H1 (cell line): Measurements from ENCODE around the gene RNPEPL1. TPM values are rescaled to one million over a fixed set of nuclear protein-coding genes. Genes with fewer than 3 reads are reported as not detected.
A peak's percentile ranks its signal among the peaks of the same experiment; 100 is the strongest.

Experiments
- CTCF ChIA-PET: fragments of 300-600 bp; sonication (Branson Sonifier 250); formaldehyde crosslinking; loops from one replicate; lab custom pipeline; 2021; ENCODE audit not compliant: partially characterized antibody; lab: Charles Lee
- POLR2A ChIA-PET: fragments of 300-600 bp; sonication (Branson Sonifier 250); formaldehyde crosslinking; loops from one replicate; lab custom pipeline; 2021; ENCODE audit warnings: inconsistent platforms; ENCODE audit not compliant: partially characterized antibody; lab: Charles Lee
- DNase-seq, 2 experiments: peaks; one replicate each; pipeline versions ENCODE4 v3.0.0 to v3.0.0-alpha.2; 2010 to 2022; ENCODE audit warnings: low spot score in 2 of 2, low read depth in 1 of 2, mixed read lengths in 1 of 2
- FAIRE-seq: peaks from 2 replicates; lab custom pipeline; 2011; peaks lifted over from hg19 to GRCh38; lab: Jason Lieb, UNC
- H2AFZ ChIP-seq: 2 replicates; pipeline ENCODE4 v1.8.1; 2012; ENCODE audit warnings: low read length, inconsistent platforms
- H2AK5ac ChIP-seq: 2 replicates; pipeline ENCODE4 v1.6.1; 2013; ENCODE audit warnings: low read depth, low read length
- H2BK120ac ChIP-seq: replicated peaks from 2 replicates; pipeline ENCODE3; 2013; ENCODE audit warnings: low read depth, low read length, inconsistent platforms
- H2BK12ac ChIP-seq: 2 replicates; pipeline ENCODE4 v1.6.1; 2013; ENCODE audit warnings: low read depth, low read length
- H2BK15ac ChIP-seq: 2 replicates; pipeline ENCODE4 v1.6.1; 2013; ENCODE audit warnings: low read length
- H2BK20ac ChIP-seq: 2 replicates; pipeline ENCODE4 v1.6.1; 2013; ENCODE audit warnings: low read length
- H2BK5ac ChIP-seq: 2 replicates; pipeline ENCODE4 v1.6.1; 2013; ENCODE audit warnings: low read depth, low read length
- H3K14ac ChIP-seq: 2 replicates; pipeline ENCODE4 v1.6.1; 2013; ENCODE audit warnings: inconsistent platforms; ENCODE audit not compliant: insufficient read length
- H3K18ac ChIP-seq: 2 replicates; pipeline ENCODE4 v1.6.1; 2013; ENCODE audit warnings: low read length; ENCODE audit errors: extremely low read depth
- H3K23ac ChIP-seq: 2 replicates; pipeline ENCODE4 v1.6.1; 2013; ENCODE audit warnings: inconsistent platforms; ENCODE audit not compliant: insufficient read length
- H3K23me2 ChIP-seq: 2 replicates; pipeline ENCODE4 v1.6.1; 2013; ENCODE audit warnings: low read depth, low read length
- H3K27ac ChIP-seq: 2 replicates; pipeline ENCODE4 v1.6.1; 2011; ENCODE audit warnings: low read depth, low read length, inconsistent platforms
- H3K27me3 ChIP-seq, 4 experiments: replicated peaks in 1 of 4; 1 replicate in 1 of 4; 2 replicates in 3 of 4; pipeline versions ENCODE4 v1.6.1 to v1.8.1; 2011 to 2013; ENCODE audit warnings: low read length in 3 of 4, mild to moderate bottlenecking in 3 of 4, inconsistent platforms in 2 of 4, mixed read lengths in 2 of 4, moderate library complexity in 1 of 4; ENCODE audit not compliant: control insufficient read depth in 3 of 4, insufficient read depth in 3 of 4; ENCODE audit errors: extremely low read depth in 1 of 4
- H3K36me3 ChIP-seq, 4 experiments: 2 replicates each; pipeline versions ENCODE4 v1.6.1 to v1.8.1; 2011 to 2013; ENCODE audit warnings: mild to moderate bottlenecking in 4 of 4, low read length in 3 of 4, moderate library complexity in 2 of 4, control low read depth in 1 of 4, inconsistent platforms in 1 of 4; ENCODE audit not compliant: insufficient read depth in 4 of 4, control insufficient read depth in 2 of 4
- H3K4ac ChIP-seq: replicated peaks from 2 replicates; pipeline ENCODE3; 2013; ENCODE audit warnings: low read length, low read depth, mixed read lengths, inconsistent platforms; ENCODE audit not compliant: insufficient read length
- H3K4me1 ChIP-seq, 4 experiments: replicated peaks in 1 of 4; 1 replicate in 1 of 4; 2 replicates in 3 of 4; pipeline versions ENCODE4 v1.6.1 to v1.8.1; 2011 to 2013; ENCODE audit warnings: low read length in 3 of 4, inconsistent platforms in 2 of 4, mixed read lengths in 1 of 4; ENCODE audit not compliant: insufficient read depth in 4 of 4, control insufficient read depth in 3 of 4
- H3K4me2 ChIP-seq, 2 experiments: 2 replicates each; pipeline versions ENCODE4 v1.6.1 to v1.8.1; 2011 to 2013; ENCODE audit warnings: low read depth in 2 of 2, low read length in 2 of 2, control low read depth in 1 of 2, inconsistent platforms in 1 of 2, mild to moderate bottlenecking in 1 of 2; ENCODE audit not compliant: insufficient read depth in 1 of 2
- H3K4me3 ChIP-seq, 4 experiments: fragments of 200-600, 300-600 bp in 1 of 4; sonication (generic), shearing (Covaris generic), sonication (Bioruptor Twin) in 1 of 4; 2 replicates each; pipeline versions ENCODE4 v1.5.1 to v1.8.1; 2011 to 2016; ENCODE audit warnings: low read length in 4 of 4, low read depth in 3 of 4, control low read depth in 2 of 4, inconsistent platforms in 2 of 4, mild to moderate bottlenecking in 2 of 4, mixed read lengths in 1 of 4, moderate library complexity in 1 of 4; ENCODE audit not compliant: insufficient read depth in 2 of 4; ENCODE audit errors: extremely low read depth in 1 of 4
- H3K56ac ChIP-seq: replicated peaks from 2 replicates; pipeline ENCODE3; 2013; ENCODE audit warnings: low read depth, mild to moderate bottlenecking, mixed read lengths, low read length, inconsistent platforms; ENCODE audit not compliant: insufficient read length
- H3K79me1 ChIP-seq: 2 replicates; pipeline ENCODE4 v1.6.1; 2013; ENCODE audit warnings: low read depth, low read length, control low read depth
- H3K79me2 ChIP-seq, 2 experiments: 2 replicates each; pipeline versions ENCODE4 v1.6.1 to v1.8.1; 2012 to 2013; ENCODE audit warnings: low read length in 2 of 2, mild to moderate bottlenecking in 2 of 2, inconsistent platforms in 1 of 2; ENCODE audit not compliant: insufficient read depth in 2 of 2, control insufficient read depth in 1 of 2
- H3K9ac ChIP-seq, 4 experiments: replicated peaks in 1 of 4; 1 replicate in 1 of 4; 2 replicates in 3 of 4; pipeline versions ENCODE4 v1.6.1 to v1.8.1; 2011 to 2013; ENCODE audit warnings: low read depth in 3 of 4, low read length in 3 of 4, control low read depth in 2 of 4, mild to moderate bottlenecking in 2 of 4, moderate library complexity in 2 of 4, inconsistent platforms in 1 of 4; ENCODE audit errors: extremely low read depth in 1 of 4
- H3K9me3 ChIP-seq, 2 experiments: 2 replicates each; pipeline versions ENCODE4 v1.6.1 to v1.8.1; 2012 to 2013; ENCODE audit warnings: mild to moderate bottlenecking in 2 of 2, moderate library complexity in 2 of 2, control low read depth in 1 of 2, inconsistent platforms in 1 of 2, low read depth in 1 of 2, low read length in 1 of 2, mixed read lengths in 1 of 2; ENCODE audit not compliant: insufficient read depth in 2 of 2
- H4K20me1 ChIP-seq, 2 experiments: replicated peaks in 1 of 2; 2 replicates each; pipeline versions ENCODE3 to v1.8.1; 2011 to 2013; ENCODE audit warnings: inconsistent platforms in 2 of 2, low read length in 2 of 2, mild to moderate bottlenecking in 1 of 2; ENCODE audit not compliant: insufficient read depth in 2 of 2, control insufficient read depth in 1 of 2
- H4K5ac ChIP-seq: 2 replicates; pipeline ENCODE4 v1.6.1; 2013; ENCODE audit warnings: low read length, low read depth, mixed read lengths, inconsistent platforms; ENCODE audit not compliant: insufficient read length
- H4K8ac ChIP-seq: 2 replicates; pipeline ENCODE4 v1.8.0; 2013; ENCODE audit warnings: mild to moderate bottlenecking, moderate library complexity, low read length, inconsistent platforms; ENCODE audit not compliant: insufficient read depth; ENCODE audit errors: extremely low read depth
- H4K91ac ChIP-seq: replicated peaks from 2 replicates; pipeline ENCODE3; 2013; ENCODE audit warnings: low read length, mixed read lengths, inconsistent platforms; ENCODE audit not compliant: insufficient read length
- BRCA1 ChIP-seq: IDR thresholded peaks from 2 replicates; pipeline ENCODE4 v1.6.1; 2012; ENCODE audit warnings: low read depth, low read length, improper control_type of control experiment
- CEBPB ChIP-seq: IDR thresholded peaks from 2 replicates; pipeline ENCODE4 v1.6.1; 2012; ENCODE audit warnings: low read depth, low read length
- EGR1 ChIP-seq: IDR thresholded peaks from 2 replicates; pipeline ENCODE4 v1.6.1; 2011; ENCODE audit warnings: low read depth, low read length, borderline replicate concordance
- GABPA ChIP-seq: IDR thresholded peaks from 2 replicates; pipeline ENCODE4 v1.6.1; 2011; ENCODE audit warnings: mild to moderate bottlenecking, low read length, moderate library complexity, borderline replicate concordance; ENCODE audit not compliant: insufficient read depth
- KDM4A ChIP-seq: IDR thresholded peaks from one replicate; pipeline ENCODE4 v1.7.1; 2012; ENCODE audit warnings: low read depth, mild to moderate bottlenecking, moderate library complexity, low read length, inconsistent platforms; ENCODE audit not compliant: severe bottlenecking
- NANOG ChIP-seq: IDR thresholded peaks from 2 replicates; pipeline ENCODE4 v1.6.1; 2011; ENCODE audit warnings: low read length, low read depth, mild to moderate bottlenecking, inconsistent platforms; ENCODE audit not compliant: insufficient read depth, poor library complexity, severe bottlenecking
- PHF8 ChIP-seq: fragments of 200-600 bp; sonication (generic); conservative IDR thresholded peaks from 2 replicates; pipeline ENCODE4 v1.7.1; 2012; ENCODE audit warnings: low read depth, mild to moderate bottlenecking, inconsistent platforms, low read length, moderate library complexity
- POLR2AphosphoS5 ChIP-seq: IDR thresholded peaks from 2 replicates; pipeline ENCODE4 v1.6.1; 2011; ENCODE audit warnings: low read depth, low read length
- RAD21 ChIP-seq, 2 experiments: IDR thresholded peaks in 1 of 2; conservative IDR thresholded peaks in 1 of 2; 2 replicates each; pipeline ENCODE4 v1.6.1; 2011; ENCODE audit warnings: low read depth in 2 of 2, low read length in 2 of 2, improper control_type of control experiment in 1 of 2, inconsistent platforms in 1 of 2, mild to moderate bottlenecking in 1 of 2, moderate library complexity in 1 of 2
- RNF2 ChIP-seq: fragments of 200-900, 300-1000 bp; sonication (generic); IDR thresholded peaks from 2 replicates; pipeline ENCODE4 v1.7.1; 2016; ENCODE audit warnings: borderline replicate concordance, low read depth, mild to moderate bottlenecking, antibody characterized with exemption, low read length; ENCODE audit not compliant: poor library complexity, severe bottlenecking; ENCODE audit errors: missing control alignments
- WGBS, 2 experiments: shearing (Covaris generic) in 1 of 2; methylation state at CpG; one replicate each; pipeline versions ENCODE4 v1.1.6 to v1.1.7; 2013 to 2015; ENCODE audit warnings: low lambda C conversion rate in 2 of 2, mixed read lengths in 2 of 2, inconsistent platforms in 1 of 2, low coverage in 1 of 2, missing lambda C conversion rate in 1 of 2; ENCODE audit not compliant: insufficient replicate concordance in 2 of 2, insufficient coverage in 1 of 2, insufficient read length in 1 of 2; ENCODE audit errors: extremely low coverage in 1 of 2, missing lambda C conversion rate in 1 of 2; 5-methylcytosine and 5-hydroxymethylcytosine counted together
- polyA plus RNA-seq, 7 experiments: library from polyadenylated mRNA; depleted of rRNA in 3 of 7; stranded (reverse) in 5 of 7; unstranded in 2 of 7; fragments of >200 nt in 5 of 7; fragments of 200-250 nt in 2 of 7; gene quantifications; 1 replicate in 5 of 7; 2 replicates in 1 of 7; 4 replicates in 1 of 7; pipeline versions ENCODE4 v1.2.1 to v1.2.3, GENCODE V29; 2011 to 2013; ENCODE audit warnings: missing spikeins in 2 of 7, mixed read lengths in 2 of 7
- total RNA-seq: library from RNA; stranded (reverse); fragmentation: NEBNext Ultra II Directional; extraction: Animal tissue kit (Norgen Biotek cat#: 25700); gene quantifications from 2 replicates; pipeline ENCODE4 v1.2.1, GENCODE V29; 2021

Gene RNPEPL1
- total and polyA plus RNA-seq, 2 of the 8 experiments (the other 6 are each of a cell fraction or from before 2014, with no cell fraction given), result 9.0 to 11.3 TPM

DNA sequence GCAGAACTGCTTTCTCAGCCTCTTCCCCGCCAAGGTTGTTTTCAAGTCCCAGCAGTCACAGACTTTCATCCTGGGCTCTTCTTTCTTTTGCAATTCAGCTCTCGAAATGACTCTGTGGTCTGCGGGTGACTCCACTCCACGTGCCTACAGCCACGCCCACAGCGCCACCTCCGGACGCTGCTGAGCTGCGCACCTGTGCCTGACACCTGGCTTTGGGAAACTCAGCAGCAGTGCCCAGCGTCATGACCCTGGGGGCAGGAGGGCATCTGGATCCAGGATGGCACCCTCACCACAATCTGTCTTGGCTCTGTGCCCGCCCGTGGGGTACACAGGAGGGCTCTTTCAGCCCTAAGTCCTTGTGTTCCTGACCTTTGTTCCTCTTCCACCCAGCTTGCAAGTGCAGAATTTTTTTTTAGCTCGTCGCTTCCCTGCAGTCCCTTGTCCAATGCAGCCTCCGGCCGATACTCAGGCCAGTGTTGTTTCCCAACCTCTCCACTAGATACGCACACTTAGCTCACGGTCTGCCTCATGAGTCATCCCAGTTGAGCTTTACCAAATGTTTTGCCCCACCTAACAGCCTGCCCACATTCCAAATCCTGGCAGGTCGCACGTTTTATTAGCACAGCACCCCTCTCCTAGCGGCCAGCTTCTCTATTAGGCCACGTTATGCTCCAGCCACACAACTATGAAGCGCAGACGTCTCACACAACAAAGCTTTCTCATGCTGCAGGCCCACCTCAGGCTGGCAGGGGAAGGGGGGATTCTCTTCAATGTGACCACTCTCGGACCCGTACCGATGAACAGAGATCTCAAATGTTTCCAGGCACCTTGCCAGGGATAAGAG, 11.7 kb downstream of the RNPEPL1 start:
- Histone ChIP-seq H3K27ac (no peak overlapping the region), H2BK120ac (no peak overlapping the region), H3K4me2 (no peak overlapping the region), H2BK15ac (no peak overlapping the region), H3K14ac (no peak overlapping the region), H2AK5ac (no peak overlapping the region), H2BK12ac (no peak overlapping the region), H3K4me3 (no peak overlapping the region), H3K9me3 (no peaks in the 10 kb centered on the region), H3K4me1 (peaks cover 0 to 12% (median 1%) of the 10 kb centered on the region in 4 experiments; a peak in 6 of 7 replicates), H3K56ac (no peak overlapping the region), H3K23me2 (no peaks in the 10 kb centered on the region), H3K4ac (no peak overlapping the region), H3K9ac (no peak overlapping the region), H2BK20ac (no peak overlapping the region), H2AFZ (no peak overlapping the region), H3K18ac (no peak overlapping the region), H3K79me1 (peaks cover 7% of the 10 kb centered on the region), H4K20me1 (peaks cover 12 to 22% of the 10 kb centered on the region in 2 experiments), H4K5ac (no peak overlapping the region), H3K23ac (no peak overlapping the region), H4K91ac (no peak overlapping the region), H3K79me2 (peaks cover 0 to 11% of the 10 kb centered on the region in 2 experiments; a peak in 1 of 4 replicates), H4K8ac (no peak overlapping the region; the same call in 1 of the 2 replicates), H2BK5ac (no peak overlapping the region), H3K27me3 (no peaks in the 10 kb centered on the region), H3K36me3 (no peaks in the 10 kb centered on the region)
- peak in 1 of 2 experiments; percentile 74 for DNase-seq
- WGBS, 2 experiments, result 65% methylated on average over 27 of the region's 27 CpGs; no CpG with 5 or more reads in 1 of the 2 experiments
- CTCF ChIA-PET, result interaction anchor here (0.7 to 4.8 kb wide), 14 partner anchors 9 to 680 kb away, joined by 3 to 37 read pairs (median 4); partner anchors contain the start of gene RNPEPL1
- POLR2A ChIA-PET, result interaction anchor here (0.7 to 1.2 kb wide), 3 partner anchors 9 to 144 kb away, joined by 3 to 4 read pairs (median 3); partner anchors contain the start of gene GPC1
- no peak for FAIRE-seq
- TF ChIP-seq BRCA1 (no peak), POLR2AphosphoS5 (no peak), NANOG (no peak), KDM4A (no peak), GABPA (peak; percentile 52; the same call in 1 of the 2 replicates), PHF8 (no peak), RNF2 (no peak), EGR1 (no peak), RAD21 (IDR thresholded peaks at IDR 0.05 in 1 of 2, conservative IDR thresholded peaks at IDR 0.05 in 1 of 2; ENCODE audit: low read depth in 2 of 2, low read length in 2 of 2) (peak; percentile 19 to 52; a peak in 3 of 4 replicates), CEBPB (0 out of 2 replicates have a peak, but pooled peaks have one; percentile 9)
